GM12801 (cell line): Measurements from ENCODE around the gene DGUOK.

Experiments used
- CTCF ChIP-seq: IDR thresholded peaks from one replicate; pipeline ENCODE4 v1.5.1; 2011; ENCODE audit warnings: control low read depth; ENCODE audit not compliant: insufficient read length; ENCODE audit errors: extremely low read depth

The DGUOK gene

GRCh38 chr2:73938718-73939352 is 12.2 kb downstream of the DGUOK start:
- TF ChIP-seq CTCF, result no peak

- no peak for TF ChIP-seq CTCF
These were observed 12.7 kb downstream of the DGUOK start for GRCh38 chr2:73939419-73939818.

GRCh38 chr2:73942664-73943063 is 16.0 kb downstream of the DGUOK start:
- no peak for TF ChIP-seq CTCF

- TF ChIP-seq CTCF, result no peak
These were observed 18.0 kb downstream of the DGUOK start for GRCh38 chr2:73944714-73945113.

GRCh38 chr2:73946215-73946614 is 19.5 kb downstream of the DGUOK start:
- no peak for TF ChIP-seq CTCF

- no peak for TF ChIP-seq CTCF
These were observed 20.0 kb downstream of the DGUOK start for GRCh38 chr2:73946666-73947065.

GRCh38 chr2:73947412-73948018 is 20.8 kb downstream of the DGUOK start:
- TF ChIP-seq CTCF, result no peak
